H1 (cell line): ENCODE results near the gene NOSIP. TPM values are rescaled to one million over a fixed set of nuclear protein-coding genes. Genes with fewer than 3 reads are reported as not detected.

Source experiments
- YY1 ChIP-seq: IDR thresholded peaks from 2 replicates; pipeline ENCODE4 v1.6.1; 2011; ENCODE audit warnings: low read depth, mild to moderate bottlenecking, low read length
- polyA plus RNA-seq, 7 experiments: library from polyadenylated mRNA; depleted of rRNA in 3 of 7; stranded (reverse) in 5 of 7; unstranded in 2 of 7; fragments of >200 nt in 5 of 7; fragments of 200-250 nt in 2 of 7; gene quantifications; 1 replicate in 5 of 7; 2 replicates in 1 of 7; 4 replicates in 1 of 7; pipeline versions ENCODE4 v1.2.1 to v1.2.3, GENCODE V29; 2011 to 2013; ENCODE audit warnings: missing spikeins in 2 of 7, mixed read lengths in 2 of 7
- total RNA-seq: library from RNA; stranded (reverse); fragmentation: NEBNext Ultra II Directional; extraction: Animal tissue kit (Norgen Biotek cat#: 25700); gene quantifications from 2 replicates; pipeline ENCODE4 v1.2.1, GENCODE V29; 2021

Gene NOSIP
- total and polyA plus RNA-seq, 2 of the 8 experiments (the other 6 are each of a cell fraction or from before 2014, with no cell fraction given), result 85.1 to 192 TPM

DNA sequence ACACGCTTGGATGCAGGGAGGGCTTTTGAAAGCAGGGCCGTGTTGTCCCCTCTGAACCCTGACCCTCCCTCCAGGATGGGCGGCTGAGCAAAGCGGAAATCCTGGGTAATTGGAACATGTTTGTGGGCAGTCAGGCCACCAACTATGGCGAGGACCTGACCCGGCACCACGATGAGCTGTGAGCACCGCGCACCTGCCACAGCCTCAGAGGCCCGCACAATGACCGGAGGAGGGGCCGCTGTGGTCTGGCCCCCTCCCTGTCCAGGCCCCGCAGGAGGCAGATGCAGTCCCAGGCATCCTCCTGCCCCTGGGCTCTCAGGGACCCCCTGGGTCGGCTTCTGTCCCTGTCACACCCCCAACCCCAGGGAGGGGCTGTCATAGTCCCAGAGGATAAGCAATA lies 37.3 kb downstream of the NOSIP start (continued):
- no peak for TF ChIP-seq YY1
